H9 (cell line): ENCODE data around the gene CORIN. TPM values are rescaled to one million over a fixed set of nuclear protein-coding genes. Genes with fewer than 3 reads are reported as not detected.

ENCODE experiments used
- DNase-seq: peaks from one replicate; pipeline ENCODE4 v3.0.0-alpha.2; 2017
- H2AFZ ChIP-seq: one replicate; pipeline ENCODE4 v1.6.1; 2013; ENCODE audit warnings: mild to moderate bottlenecking, low read length, control low read depth, moderate library complexity
- H2AK5ac ChIP-seq: 2 replicates; pipeline ENCODE4 v1.6.1; 2013; ENCODE audit warnings: low read length, control low read depth, mixed read lengths; ENCODE audit not compliant: insufficient read length
- H2BK120ac ChIP-seq: one replicate; pipeline ENCODE4 v1.6.1; 2013; ENCODE audit warnings: low read depth, mild to moderate bottlenecking, low read length, control low read depth, inconsistent platforms; ENCODE audit not compliant: poor library complexity, severe bottlenecking
- H2BK12ac ChIP-seq: 2 replicates; pipeline ENCODE4 v1.6.1; 2013; ENCODE audit warnings: low read length, control low read depth, mixed read lengths, low read depth; ENCODE audit not compliant: insufficient read length
- H2BK15ac ChIP-seq: 2 replicates; pipeline ENCODE4 v1.6.1; 2013; ENCODE audit warnings: low read depth, low read length, control low read depth
- H2BK20ac ChIP-seq: one replicate; pipeline ENCODE4 v1.6.1; 2013; ENCODE audit warnings: low read depth, mild to moderate bottlenecking, low read length, control low read depth, inconsistent platforms; ENCODE audit not compliant: poor library complexity, severe bottlenecking
- H2BK5ac ChIP-seq: 2 replicates; pipeline ENCODE4 v1.6.1; 2013; ENCODE audit warnings: low read length, control low read depth, mixed read lengths; ENCODE audit not compliant: insufficient read length
- H3K14ac ChIP-seq: 2 replicates; pipeline ENCODE4 v1.6.1; 2013; ENCODE audit warnings: low read length, control low read depth; ENCODE audit not compliant: insufficient read depth
- H3K18ac ChIP-seq: 2 replicates; pipeline ENCODE4 v1.6.1; 2013; ENCODE audit warnings: low read depth, mild to moderate bottlenecking, mixed read lengths, low read length, control low read depth; ENCODE audit not compliant: insufficient read length
- H3K23ac ChIP-seq: 2 replicates; pipeline ENCODE4 v1.6.1; 2013; ENCODE audit warnings: low read length, control low read depth, mixed read lengths, low read depth; ENCODE audit not compliant: insufficient read length
- H3K23me2 ChIP-seq: 2 replicates; pipeline ENCODE4 v1.6.1; 2013; ENCODE audit warnings: low read depth, mild to moderate bottlenecking, mixed read lengths, low read length, control low read depth; ENCODE audit not compliant: insufficient read length, poor library complexity, severe bottlenecking
- H3K27ac ChIP-seq: 2 replicates; pipeline ENCODE4 v1.5.1; 2013; ENCODE audit warnings: low read length, control low read depth, mixed read lengths, low read depth; ENCODE audit not compliant: insufficient read length
- H3K27me3 ChIP-seq: 2 replicates; pipeline ENCODE4 v1.6.1; 2013; ENCODE audit warnings: low read length, control low read depth, inconsistent platforms; ENCODE audit not compliant: insufficient read depth
- H3K4ac ChIP-seq: 2 replicates; pipeline ENCODE4 v1.6.1; 2013; ENCODE audit warnings: low read depth, mild to moderate bottlenecking, control low read depth, inconsistent platforms, low read length, moderate library complexity
- H3K4me1 ChIP-seq: 2 replicates; pipeline ENCODE4 v1.6.1; 2013; ENCODE audit warnings: low read length, control low read depth, inconsistent platforms; ENCODE audit not compliant: insufficient read depth
- H3K4me2 ChIP-seq: 2 replicates; pipeline ENCODE4 v1.6.1; 2013; ENCODE audit warnings: low read length, control low read depth, mixed read lengths; ENCODE audit not compliant: insufficient read length, insufficient read depth
- H3K56ac ChIP-seq: 2 replicates; pipeline ENCODE4 v1.6.1; 2013; ENCODE audit warnings: low read depth, mild to moderate bottlenecking, mixed read lengths, low read length, control low read depth; ENCODE audit not compliant: insufficient read length
- H3K79me1 ChIP-seq: 2 replicates; pipeline ENCODE4 v1.6.1; 2013; ENCODE audit warnings: low read depth, mild to moderate bottlenecking, moderate library complexity, low read length, control low read depth, inconsistent platforms; ENCODE audit not compliant: insufficient read depth, poor library complexity, severe bottlenecking
- H3K79me2 ChIP-seq: 2 replicates; pipeline ENCODE4 v1.6.1; 2013; ENCODE audit warnings: low read length, control low read depth, inconsistent platforms; ENCODE audit not compliant: insufficient read depth
- H3K9ac ChIP-seq: 2 replicates; pipeline ENCODE4 v1.6.1; 2013; ENCODE audit warnings: low read length, control low read depth, mixed read lengths; ENCODE audit not compliant: insufficient read length; ENCODE audit errors: extremely low read depth
- H3K9me3 ChIP-seq: one replicate; pipeline ENCODE4 v1.6.1; 2013; ENCODE audit warnings: low read depth, low read length, inconsistent platforms; ENCODE audit not compliant: control insufficient read depth
- H3T11ph ChIP-seq: one replicate; pipeline ENCODE4 v1.6.1; 2013; ENCODE audit warnings: mild to moderate bottlenecking, low read length, control low read depth, inconsistent platforms
- H4K20me1 ChIP-seq: one replicate; pipeline ENCODE4 v1.6.1; 2013; ENCODE audit not compliant: control insufficient read depth, insufficient read length, insufficient read depth
- H4K5ac ChIP-seq: 2 replicates; pipeline ENCODE4 v1.6.1; 2013; ENCODE audit warnings: low read depth, mild to moderate bottlenecking, mixed read lengths, low read length, control low read depth; ENCODE audit not compliant: insufficient read length
- H4K8ac ChIP-seq: replicated peaks from 2 replicates; pipeline ENCODE4 v1.6.1; 2013; ENCODE audit warnings: low read length, control low read depth, mixed read lengths, low read depth; ENCODE audit not compliant: insufficient read length
- H4K91ac ChIP-seq: 2 replicates; pipeline ENCODE4 v1.6.1; 2013; ENCODE audit warnings: low read depth, mild to moderate bottlenecking, moderate library complexity, mixed read lengths, low read length, control low read depth; ENCODE audit not compliant: insufficient read length
- H3K27ac Mint-ChIP-seq, 3 experiments: 2 replicates in 2 of 3; 3 replicates in 1 of 3; pipeline ENCODE4 v1.8.0; 2020 to 2021; ENCODE audit warnings: mixed read lengths in 3 of 3, mild to moderate bottlenecking in 1 of 3, moderate library complexity in 1 of 3
- H3K27me3 Mint-ChIP-seq: 2 replicates; pipeline ENCODE4 v1.8.0; 2021; ENCODE audit warnings: low read depth, mild to moderate bottlenecking, moderate library complexity, mixed read lengths
- H3K36me3 Mint-ChIP-seq, 3 experiments: 2 replicates in 2 of 3; 3 replicates in 1 of 3; pipeline ENCODE4 v1.8.0; 2020 to 2021; ENCODE audit warnings: low read depth in 3 of 3, mixed read lengths in 3 of 3; ENCODE audit not compliant: insufficient read depth in 1 of 3
- H3K4me1 Mint-ChIP-seq, 2 experiments: 2 replicates each; pipeline ENCODE4 v1.8.0; 2020; ENCODE audit warnings: mixed read lengths in 2 of 2
- H3K4me3 Mint-ChIP-seq, 2 experiments: 2 replicates in 1 of 2; 3 replicates in 1 of 2; pipeline ENCODE4 v1.8.0; 2020 to 2021; ENCODE audit warnings: mild to moderate bottlenecking in 2 of 2, mixed read lengths in 2 of 2, moderate library complexity in 1 of 2
- H3K9me3 Mint-ChIP-seq, 2 experiments: 2 replicates in 1 of 2; 3 replicates in 1 of 2; pipeline ENCODE4 v1.8.0; 2020; ENCODE audit warnings: mild to moderate bottlenecking in 2 of 2, mixed read lengths in 2 of 2, moderate library complexity in 1 of 2
- CTCF ChIP-seq: fragments of 200-600 bp; sonication (generic); conservative IDR thresholded peaks from 3 replicates; pipeline ENCODE4 v1.8.0; 2021; ENCODE audit warnings: antibody characterized with exemption, mild to moderate bottlenecking
- WGBS: extraction: QIAGEN DNeasy Blood & Tissue Kit; methylation state at CpG from one replicate; pipeline ENCODE4 v1.1.7; 2013; ENCODE audit warnings: missing lambda C conversion rate, low lambda C conversion rate, mixed read lengths; ENCODE audit not compliant: insufficient read length; ENCODE audit errors: extremely low coverage; 5-methylcytosine and 5-hydroxymethylcytosine counted together
- total RNA-seq: library from RNA; stranded (reverse); gene quantifications from 2 replicates; pipeline ENCODE4 v1.2.1, GENCODE V29; 2021

CORIN gene
- total RNA-seq, 1 experiment from 2014 or later, result 0.39 TPM

DNA sequence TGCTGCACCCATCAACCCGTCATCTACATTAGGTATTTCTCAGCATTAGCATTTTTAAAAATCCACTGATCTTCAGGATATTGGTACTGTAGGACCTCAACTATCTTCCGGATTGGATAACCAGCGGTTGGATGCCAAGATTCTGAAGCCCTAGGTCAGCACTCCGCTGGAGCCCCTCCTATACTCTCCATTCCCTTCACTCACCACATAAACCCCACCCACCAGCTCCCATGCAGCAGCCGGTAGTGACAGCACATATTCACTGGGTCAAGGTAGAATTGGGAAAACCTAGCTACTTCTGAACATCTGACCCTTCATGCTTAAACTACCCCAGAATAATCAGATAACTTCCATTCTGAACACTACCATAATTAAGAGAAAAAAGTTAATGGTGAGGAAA, 134.9 kb downstream of the CORIN start:
- Histone ChIP-seq H3K23me2 (no peaks in the 10 kb centered on the region), H3K18ac (no peak overlapping the region), H3K27ac (no peak overlapping the region), H3K4ac (no peak overlapping the region), H3K79me1 (no peaks in the 10 kb centered on the region), H2AK5ac (no peak overlapping the region), H3K23ac (no peak overlapping the region), H4K91ac (no peak overlapping the region), H2BK15ac (no peak overlapping the region), H2BK120ac (no peak overlapping the region), H2BK20ac (no peak overlapping the region), H4K20me1 (no peaks in the 10 kb centered on the region), H4K5ac (no peak overlapping the region), H3K9ac (no peak overlapping the region), H3T11ph (no peak overlapping the region), H3K14ac (no peak overlapping the region), H3K27me3 (no peaks in the 10 kb centered on the region), H3K4me1 (no peaks in the 10 kb centered on the region; the same call in 1 of the 2 replicates), H3K56ac (no peak overlapping the region), H3K79me2 (no peaks in the 10 kb centered on the region), H4K8ac (no peak overlapping the region), H2BK12ac (no peak overlapping the region), H3K4me2 (no peak overlapping the region), H2BK5ac (no peak overlapping the region), H3K9me3 (no peaks in the 10 kb centered on the region), H2AFZ (no peak overlapping the region)
- Mint-ChIP-seq H3K36me3 (no peaks in the 10 kb centered on the region), H3K27me3 (no peaks in the 10 kb centered on the region; the same call in 1 of the 2 replicates), H3K4me3 (no peak overlapping the region), H3K27ac (no peak overlapping the region; a peak in 1 of 7 replicates), H3K4me1 (peaks cover 14% of the 10 kb centered on the region in 2 experiments), H3K9me3 (no peaks in the 10 kb centered on the region)
- no CpG with 5 or more reads among the region's 5 CpGs for WGBS
- no peak for TF ChIP-seq CTCF
- peak; percentile 42 for DNase-seq
